ENCODE results near the gene BIRC2.

BIRC2 gene

GRCh38 chr11:102377891-102378290 lies 30.9 kb downstream of the BIRC2 start:
- DNase-seq (ENCODE audit: low read depth) = no peak
- no peak for TF ChIP-seq CTCF (conservative IDR thresholded peaks at IDR 0.05; ENCODE audit: low read depth, low read length)
- H3K4me3 ChIP-seq (ENCODE audit: low read depth, low read length) = no peak overlapping the region

GRCh38 chr11:102378818-102379217 lies 31.8 kb downstream of the BIRC2 start:
- no peak overlapping the region for H3K4me3 ChIP-seq (ENCODE audit: low read depth, low read length)
- TF ChIP-seq CTCF (conservative IDR thresholded peaks at IDR 0.05; ENCODE audit: low read depth, low read length) = no peak
- no peak for DNase-seq (ENCODE audit: low read depth)

GRCh38 chr11:102382384-102382783 lies 35.4 kb downstream of the BIRC2 start:
- H3K4me3 ChIP-seq (ENCODE audit: low read depth, low read length) = no peak overlapping the region
- DNase-seq (ENCODE audit: low read depth) = no peak
- TF ChIP-seq CTCF (conservative IDR thresholded peaks at IDR 0.05; ENCODE audit: low read depth, low read length) = no peak

- no peak for TF ChIP-seq CTCF (conservative IDR thresholded peaks at IDR 0.05; ENCODE audit: low read depth, low read length)
- H3K4me3 ChIP-seq (ENCODE audit: low read depth, low read length) = no peak overlapping the region
- no peak for DNase-seq (ENCODE audit: low read depth)
These were observed 36.8 kb downstream of the BIRC2 start for GRCh38 chr11:102383839-102384238.

- no peak for TF ChIP-seq CTCF (conservative IDR thresholded peaks at IDR 0.05; ENCODE audit: low read depth, low read length)
- DNase-seq (ENCODE audit: low read depth) = no peak
- no peak overlapping the region for H3K4me3 ChIP-seq (ENCODE audit: low read depth, low read length)
These were observed 37.5 kb downstream of the BIRC2 start for GRCh38 chr11:102384419-102385079.

GRCh38 chr11:102385085-102386007 lies 38.3 kb downstream of the BIRC2 start:
- H3K4me3 ChIP-seq (ENCODE audit: low read depth, low read length) = no peak overlapping the region
- DNase-seq (ENCODE audit: low read depth) = no peak
- no peak for TF ChIP-seq CTCF (conservative IDR thresholded peaks at IDR 0.05; ENCODE audit: low read depth, low read length)
